Measurements from ENCODE around the gene TGFB1. TPM values are rescaled to one million over a fixed set of nuclear protein-coding genes. Genes with fewer than 3 reads are reported as not detected.

The TGFB1 gene
- total RNA-seq, 3 donors from 2014 or later: 134 to 168 (median 142) TPM

DNA sequence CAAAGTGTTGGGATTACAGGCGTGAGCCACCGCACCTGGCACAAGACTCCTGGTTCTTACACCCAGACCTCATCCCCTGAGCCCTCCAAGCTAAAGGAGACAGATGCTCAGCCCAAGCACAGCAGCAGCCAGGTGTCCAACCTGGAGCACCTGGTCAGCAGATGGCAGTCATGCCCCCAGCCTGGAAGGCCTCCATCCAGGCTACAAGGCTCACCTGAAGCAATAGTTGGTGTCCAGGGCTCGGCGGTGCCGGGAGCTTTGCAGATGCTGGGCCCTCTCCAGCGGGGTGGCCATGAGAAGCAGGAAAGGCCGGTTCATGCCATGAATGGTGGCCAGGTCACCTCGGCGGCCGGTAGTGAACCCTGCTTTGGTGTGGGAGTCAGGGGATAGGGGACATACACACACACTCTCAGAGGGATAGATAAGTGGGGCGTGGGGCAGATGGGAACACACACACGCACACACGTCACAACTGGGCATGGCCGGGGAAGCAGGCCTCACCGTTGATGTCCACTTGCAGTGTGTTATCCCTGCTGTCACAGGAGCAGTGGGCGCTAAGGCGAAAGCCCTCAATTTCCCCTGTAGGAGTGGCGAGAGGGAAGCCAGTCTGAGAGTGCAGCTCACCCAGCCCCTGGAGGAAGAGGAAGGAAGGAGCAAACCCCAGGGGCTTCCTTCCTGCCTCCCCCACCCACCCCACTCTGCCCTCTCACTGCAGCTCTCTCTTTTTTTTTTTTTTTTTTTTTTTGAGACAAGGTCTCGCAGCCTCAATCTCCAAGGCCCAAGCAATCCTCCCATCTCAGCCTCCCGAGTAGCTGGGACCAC lies 11.8 kb downstream of the TGFB1 start:
- Mint-ChIP-seq H3K4me1 (ENCODE audit: low read depth) (peaks cover 44% of the 10 kb centered on the region), H3K36me3 (ENCODE audit: insufficient read depth) (peaks cover 34% of the 10 kb centered on the region), H3K9me3 (no peaks in the 10 kb centered on the region), H3K27me3 (ENCODE audit: low read depth) (no peaks in the 10 kb centered on the region), H3K4me3 (no peak overlapping the region)
- DNase-seq: no peak
- ATAC-seq: peak in 1 of 2 donors; percentile 18

GRCh38 chr19:41339936-41340335 lies 13.8 kb downstream of the TGFB1 start:
- DNase-seq (no peak), ATAC-seq (no peak)
- Mint-ChIP-seq H3K36me3 (ENCODE audit: insufficient read depth) (peaks cover 36% of the 10 kb centered on the region), H3K27me3 (ENCODE audit: low read depth) (no peaks in the 10 kb centered on the region), H3K4me3 (no peak overlapping the region), H3K4me1 (ENCODE audit: low read depth) (peaks cover 45% of the 10 kb centered on the region), H3K9me3 (no peaks in the 10 kb centered on the region)

DNA sequence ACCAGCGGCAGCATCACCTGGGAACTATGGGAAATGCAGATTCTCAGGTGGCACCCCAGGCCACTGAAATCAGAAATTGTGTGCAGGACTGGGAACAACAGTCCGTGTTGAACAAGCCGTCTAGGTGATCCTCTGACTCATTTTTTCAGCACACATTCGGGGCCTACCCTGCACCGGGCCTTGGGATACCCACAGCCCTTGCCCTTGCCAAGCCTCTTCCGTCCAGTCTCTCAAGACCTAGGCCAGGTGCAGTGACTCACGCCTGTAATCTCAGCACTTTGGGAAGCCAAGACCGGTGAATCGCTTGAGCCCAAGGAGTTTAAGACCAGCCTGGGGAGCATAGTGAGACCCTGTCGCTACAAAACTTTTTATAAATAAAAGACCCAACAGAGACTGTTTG lies 18.3 kb downstream of the TGFB1 start:
- Mint-ChIP-seq H3K9me3 (no peaks in the 10 kb centered on the region), H3K27me3 (ENCODE audit: low read depth) (no peaks in the 10 kb centered on the region), H3K4me3 (no peak overlapping the region), H3K4me1 (ENCODE audit: low read depth) (peaks cover 39% of the 10 kb centered on the region), H3K36me3 (ENCODE audit: insufficient read depth) (peaks cover 32% of the 10 kb centered on the region)
- ATAC-seq (no peak), DNase-seq (no peak)

GRCh38 chr19:41334793-41335192 lies 18.9 kb downstream of the TGFB1 start:
- Mint-ChIP-seq H3K36me3 (ENCODE audit: insufficient read depth) (peaks cover 33% of the 10 kb centered on the region), H3K4me3 (no peak overlapping the region), H3K27me3 (ENCODE audit: low read depth) (no peaks in the 10 kb centered on the region), H3K4me1 (ENCODE audit: low read depth) (peaks cover 39% of the 10 kb centered on the region), H3K9me3 (no peaks in the 10 kb centered on the region)
- no peak for DNase-seq
- no peak for ATAC-seq

DNA sequence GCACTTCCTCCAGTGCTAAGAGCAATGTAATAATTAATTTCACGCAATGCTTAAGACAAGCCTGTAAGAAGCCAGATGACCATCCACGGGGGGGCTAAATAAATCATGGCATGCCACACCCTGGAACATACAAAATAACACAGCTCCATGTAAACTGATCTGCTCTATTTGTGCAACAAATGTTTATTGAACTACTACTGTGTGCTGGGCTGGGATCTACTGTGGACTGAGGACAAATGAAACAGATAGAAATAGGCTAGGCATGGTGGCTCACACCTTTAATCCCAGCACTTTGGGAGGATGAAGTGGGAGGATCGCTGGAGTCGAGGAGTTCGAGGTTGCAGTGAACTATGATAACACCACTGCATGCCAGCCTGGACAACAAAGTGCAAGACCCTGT lies 21.3 kb downstream of the TGFB1 start:
- DNase-seq: no peak
- peaks cover 50% of the 10 kb centered on the region for H3K4me1 Mint-ChIP-seq (ENCODE audit: low read depth)
- no peak for ATAC-seq
- H3K36me3 Mint-ChIP-seq (ENCODE audit: insufficient read depth): peaks cover 41% of the 10 kb centered on the region
- H3K27me3 Mint-ChIP-seq (ENCODE audit: low read depth): no peaks in the 10 kb centered on the region
- no peak overlapping the region for H3K4me3 Mint-ChIP-seq
- no peaks in the 10 kb centered on the region for H3K9me3 Mint-ChIP-seq

DNA sequence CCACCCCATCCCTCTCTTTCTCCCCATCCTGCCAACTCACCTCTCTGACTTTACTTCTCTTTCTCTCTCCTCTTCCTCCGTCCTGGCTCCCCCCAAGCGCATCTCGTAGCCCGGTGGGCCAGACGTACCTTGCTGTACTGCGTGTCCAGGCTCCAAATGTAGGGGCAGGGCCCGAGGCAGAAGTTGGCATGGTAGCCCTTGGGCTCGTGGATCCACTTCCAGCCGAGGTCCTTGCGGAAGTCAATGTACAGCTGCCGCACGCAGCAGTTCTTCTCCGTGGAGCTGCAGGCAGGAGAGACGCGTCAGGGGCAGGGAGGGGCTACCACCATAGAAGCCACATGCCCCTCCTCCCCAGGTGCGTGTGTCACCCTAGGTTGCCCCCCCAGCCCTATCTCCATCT lies 21.7 kb downstream of the TGFB1 start:
- Mint-ChIP-seq H3K4me3 (no peak overlapping the region), H3K27me3 (ENCODE audit: low read depth) (no peaks in the 10 kb centered on the region), H3K36me3 (ENCODE audit: insufficient read depth) (peaks cover 40% of the 10 kb centered on the region), H3K4me1 (ENCODE audit: low read depth) (peaks cover 52% of the 10 kb centered on the region), H3K9me3 (no peaks in the 10 kb centered on the region)
- ATAC-seq (no peak), DNase-seq (no peak)

GRCh38 chr19:41330946-41331678 lies 22.6 kb downstream of the TGFB1 start:
- no peak overlapping the region for H3K4me3 Mint-ChIP-seq
- H3K27me3 Mint-ChIP-seq (ENCODE audit: low read depth): no peaks in the 10 kb centered on the region
- H3K9me3 Mint-ChIP-seq: no peaks in the 10 kb centered on the region
- peaks cover 60% of the 10 kb centered on the region for H3K4me1 Mint-ChIP-seq (ENCODE audit: low read depth)
- DNase-seq: no peak
- peaks cover 40% of the 10 kb centered on the region for H3K36me3 Mint-ChIP-seq (ENCODE audit: insufficient read depth)
- no peak for ATAC-seq

GRCh38 chr19:41330481-41330880 lies 23.2 kb downstream of the TGFB1 start:
- no peak for ATAC-seq
- Mint-ChIP-seq H3K4me1 (ENCODE audit: low read depth) (peaks cover 59% of the 10 kb centered on the region), H3K36me3 (ENCODE audit: insufficient read depth) (peaks cover 38% of the 10 kb centered on the region), H3K9me3 (no peaks in the 10 kb centered on the region), H3K27me3 (ENCODE audit: low read depth) (no peaks in the 10 kb centered on the region), H3K4me3 (no peak overlapping the region)
- no peak for DNase-seq

DNA sequence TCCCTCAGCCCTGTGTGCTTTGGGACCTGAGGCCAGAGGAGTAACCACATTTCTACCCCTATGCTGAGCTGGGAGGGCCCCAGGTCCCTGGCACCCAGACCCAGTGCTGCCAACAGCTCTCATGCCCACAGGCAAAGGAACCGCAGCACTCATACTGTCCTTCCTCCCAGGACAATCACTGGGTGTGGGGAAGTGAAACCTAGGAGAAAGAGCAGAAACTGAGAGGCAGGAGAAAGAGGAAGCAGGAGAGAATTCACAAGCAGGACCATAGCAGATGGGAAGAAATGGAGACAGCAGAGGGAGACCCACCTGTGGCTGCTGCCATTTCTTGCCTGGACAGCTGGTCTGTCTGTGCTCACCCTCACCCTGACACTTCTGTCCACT lies 24.9 kb downstream of the TGFB1 start:
- no peak for DNase-seq
- Mint-ChIP-seq H3K4me1 (ENCODE audit: low read depth) (peaks cover 68% of the 10 kb centered on the region), H3K36me3 (ENCODE audit: insufficient read depth) (peaks cover 38% of the 10 kb centered on the region), H3K9me3 (no peaks in the 10 kb centered on the region), H3K4me3 (peak overlapping the region; percentile 76), H3K27me3 (ENCODE audit: low read depth) (no peaks in the 10 kb centered on the region)
- ATAC-seq: no peak

DNA sequence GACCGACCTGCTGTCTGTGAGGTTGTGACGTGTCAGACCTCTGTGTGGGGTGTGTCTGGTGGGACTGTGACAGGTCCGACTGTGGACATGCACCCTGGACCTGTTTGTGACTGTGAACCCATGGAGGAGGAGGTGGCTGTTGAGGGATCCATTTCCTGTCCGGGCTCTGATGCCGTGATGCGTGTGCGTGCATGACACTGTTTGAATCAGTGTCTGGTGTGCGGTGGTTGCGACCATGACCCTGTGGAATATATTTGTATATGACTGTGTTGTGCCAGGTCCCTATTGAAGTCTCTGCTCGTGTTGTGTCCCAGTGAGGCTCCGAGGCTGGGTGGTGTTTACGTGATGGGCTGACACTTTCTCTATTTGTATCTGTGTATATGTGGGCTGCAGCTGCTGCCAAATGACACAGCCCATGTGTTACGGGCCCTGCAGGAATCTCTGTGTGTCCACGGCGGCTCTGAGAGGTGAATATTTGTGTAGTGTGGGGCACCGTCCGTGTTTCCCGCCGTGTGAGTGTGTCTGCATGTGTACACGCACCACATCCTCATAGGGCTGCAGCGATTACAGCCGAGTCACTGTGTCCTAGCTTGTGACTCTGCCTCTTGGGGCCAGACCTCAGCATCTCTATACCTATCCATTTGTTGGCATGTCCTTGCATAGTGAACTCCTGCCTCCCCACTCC lies 25.4 kb downstream of the TGFB1 start:
- peak overlapping the region; percentile 76 for H3K4me3 Mint-ChIP-seq

DNA sequence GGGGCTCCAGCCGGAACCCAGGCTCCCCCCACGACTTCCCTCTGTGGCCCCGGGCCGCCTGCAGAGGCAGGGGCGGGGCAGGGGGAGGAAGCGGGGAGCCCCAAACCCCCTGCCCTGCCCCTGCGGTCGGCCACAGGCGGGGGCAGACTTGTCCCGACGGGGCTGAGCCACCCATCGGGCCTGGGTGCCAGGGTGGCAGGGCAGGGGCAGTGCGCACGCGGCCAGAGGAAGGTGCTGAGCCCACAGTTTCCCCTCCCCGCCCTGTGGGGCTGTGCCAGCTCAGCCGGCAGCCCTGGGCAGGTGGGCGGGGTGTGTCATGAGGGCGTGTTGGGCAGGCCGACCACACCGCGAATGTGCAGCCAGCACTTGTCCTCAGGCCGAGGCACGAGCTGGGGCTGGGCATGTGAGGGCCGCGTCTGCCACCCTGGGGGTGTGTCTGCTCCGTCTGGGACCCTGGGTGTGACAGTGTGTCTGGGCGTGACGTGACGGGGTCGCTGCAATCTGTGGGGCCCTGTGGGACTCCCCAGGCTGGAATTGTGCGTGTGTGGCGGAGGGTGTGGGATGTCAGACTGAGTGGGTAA lies 26.1 kb downstream of the TGFB1 start:
- peak; percentile 75 to 76 for ATAC-seq
- Mint-ChIP-seq H3K27me3 (ENCODE audit: low read depth) (no peaks in the 10 kb centered on the region), H3K4me3 (peak overlapping the region; percentile 76), H3K36me3 (ENCODE audit: insufficient read depth) (peaks cover 36% of the 10 kb centered on the region), H3K4me1 (ENCODE audit: low read depth) (peaks cover 68% of the 10 kb centered on the region), H3K9me3 (no peaks in the 10 kb centered on the region)
- peak; percentile 80 for DNase-seq

More for the DNA sequence above, 25.4 kb downstream of the TGFB1 start:
- DNase-seq (no peak), ATAC-seq (peak; percentile 68 to 69)
- H3K27me3 Mint-ChIP-seq (ENCODE audit: low read depth): no peaks in the 10 kb centered on the region
- peaks cover 38% of the 10 kb centered on the region for H3K36me3 Mint-ChIP-seq (ENCODE audit: insufficient read depth)
- H3K9me3 Mint-ChIP-seq: no peaks in the 10 kb centered on the region
- peaks cover 66% of the 10 kb centered on the region for H3K4me1 Mint-ChIP-seq (ENCODE audit: low read depth)

GRCh38 chr19:41327076-41327575 lies 26.6 kb downstream of the TGFB1 start:
- no peak for DNase-seq
- peaks cover 31% of the 10 kb centered on the region for H3K36me3 Mint-ChIP-seq (ENCODE audit: insufficient read depth)
- peaks cover 63% of the 10 kb centered on the region for H3K4me1 Mint-ChIP-seq (ENCODE audit: low read depth)
- no peak for ATAC-seq
- no peaks in the 10 kb centered on the region for H3K27me3 Mint-ChIP-seq (ENCODE audit: low read depth)
- H3K4me3 Mint-ChIP-seq: peak overlapping the region; percentile 73
- H3K9me3 Mint-ChIP-seq: no peaks in the 10 kb centered on the region

- peaks cover 25% of the 10 kb centered on the region for H3K36me3 Mint-ChIP-seq (ENCODE audit: insufficient read depth)
- H3K4me1 Mint-ChIP-seq (ENCODE audit: low read depth): peaks cover 53% of the 10 kb centered on the region
- no peak for DNase-seq
- H3K4me3 Mint-ChIP-seq: peak overlapping the region; percentile 73
- H3K27me3 Mint-ChIP-seq (ENCODE audit: low read depth): no peaks in the 10 kb centered on the region
- H3K9me3 Mint-ChIP-seq: no peaks in the 10 kb centered on the region
- ATAC-seq: no peak
These were observed 27.6 kb downstream of the TGFB1 start for GRCh38 chr19:41325947-41326706.

DNA sequence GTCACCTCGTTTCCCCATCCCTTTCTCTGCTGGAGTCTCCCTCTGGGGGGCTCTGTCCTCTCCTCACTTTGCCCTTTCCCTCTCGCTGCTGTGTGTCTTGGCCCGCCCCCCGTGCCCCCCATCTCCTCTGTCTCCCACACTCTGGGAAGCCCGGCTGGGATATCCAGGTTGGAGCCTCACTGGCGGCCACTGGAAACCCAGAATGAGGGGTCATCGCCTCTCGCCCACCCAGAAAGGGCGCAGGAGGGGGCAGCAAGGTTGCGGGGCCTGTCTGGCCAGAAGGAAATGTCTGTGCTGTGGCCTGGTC lies 28.1 kb downstream of the TGFB1 start:
- Mint-ChIP-seq H3K9me3 (no peaks in the 10 kb centered on the region), H3K4me3 (no peak overlapping the region), H3K36me3 (ENCODE audit: insufficient read depth) (peaks cover 25% of the 10 kb centered on the region), H3K27me3 (ENCODE audit: low read depth) (no peaks in the 10 kb centered on the region), H3K4me1 (ENCODE audit: low read depth) (peaks cover 52% of the 10 kb centered on the region)
- ATAC-seq (no peak), DNase-seq (no peak)
